H1 (cell line): Measurements from ENCODE around the gene CSAG2. TPM values are rescaled to one million over a fixed set of nuclear protein-coding genes. Genes with fewer than 3 reads are reported as not detected.

Source experiments
- CTCF ChIA-PET: fragments of 300-600 bp; sonication (Branson Sonifier 250); formaldehyde crosslinking; loops from one replicate; lab custom pipeline; 2021; ENCODE audit not compliant: partially characterized antibody; lab: Charles Lee
- POLR2A ChIA-PET: fragments of 300-600 bp; sonication (Branson Sonifier 250); formaldehyde crosslinking; loops from one replicate; lab custom pipeline; 2021; ENCODE audit warnings: inconsistent platforms; ENCODE audit not compliant: partially characterized antibody; lab: Charles Lee
- DNase-seq, 2 experiments: peaks; one replicate each; pipeline versions ENCODE4 v3.0.0 to v3.0.0-alpha.2; 2010 to 2022; ENCODE audit warnings: low spot score in 2 of 2, low read depth in 1 of 2, mixed read lengths in 1 of 2
- FAIRE-seq: peaks from 2 replicates; lab custom pipeline; 2011; peaks lifted over from hg19 to GRCh38; lab: Jason Lieb, UNC
- H2AFZ ChIP-seq: 2 replicates; pipeline ENCODE4 v1.8.1; 2012; ENCODE audit warnings: low read length, inconsistent platforms
- H2AK5ac ChIP-seq: 2 replicates; pipeline ENCODE4 v1.6.1; 2013; ENCODE audit warnings: low read depth, low read length
- H2BK120ac ChIP-seq: replicated peaks from 2 replicates; pipeline ENCODE3; 2013; ENCODE audit warnings: low read depth, low read length, inconsistent platforms
- H2BK12ac ChIP-seq: 2 replicates; pipeline ENCODE4 v1.6.1; 2013; ENCODE audit warnings: low read depth, low read length
- H2BK15ac ChIP-seq: 2 replicates; pipeline ENCODE4 v1.6.1; 2013; ENCODE audit warnings: low read length
- H2BK20ac ChIP-seq: 2 replicates; pipeline ENCODE4 v1.6.1; 2013; ENCODE audit warnings: low read length
- H2BK5ac ChIP-seq: 2 replicates; pipeline ENCODE4 v1.6.1; 2013; ENCODE audit warnings: low read depth, low read length
- H3K14ac ChIP-seq: 2 replicates; pipeline ENCODE4 v1.6.1; 2013; ENCODE audit warnings: inconsistent platforms; ENCODE audit not compliant: insufficient read length
- H3K18ac ChIP-seq: 2 replicates; pipeline ENCODE4 v1.6.1; 2013; ENCODE audit warnings: low read length; ENCODE audit errors: extremely low read depth
- H3K23ac ChIP-seq: 2 replicates; pipeline ENCODE4 v1.6.1; 2013; ENCODE audit warnings: inconsistent platforms; ENCODE audit not compliant: insufficient read length
- H3K23me2 ChIP-seq: 2 replicates; pipeline ENCODE4 v1.6.1; 2013; ENCODE audit warnings: low read depth, low read length
- H3K27ac ChIP-seq: 2 replicates; pipeline ENCODE4 v1.6.1; 2011; ENCODE audit warnings: low read depth, low read length, inconsistent platforms
- H3K27me3 ChIP-seq, 4 experiments: replicated peaks in 1 of 4; 1 replicate in 1 of 4; 2 replicates in 3 of 4; pipeline versions ENCODE4 v1.6.1 to v1.8.1; 2011 to 2013; ENCODE audit warnings: low read length in 3 of 4, mild to moderate bottlenecking in 3 of 4, inconsistent platforms in 2 of 4, mixed read lengths in 2 of 4, moderate library complexity in 1 of 4; ENCODE audit not compliant: control insufficient read depth in 3 of 4, insufficient read depth in 3 of 4; ENCODE audit errors: extremely low read depth in 1 of 4
- H3K36me3 ChIP-seq, 4 experiments: 2 replicates each; pipeline versions ENCODE4 v1.6.1 to v1.8.1; 2011 to 2013; ENCODE audit warnings: mild to moderate bottlenecking in 4 of 4, low read length in 3 of 4, moderate library complexity in 2 of 4, control low read depth in 1 of 4, inconsistent platforms in 1 of 4; ENCODE audit not compliant: insufficient read depth in 4 of 4, control insufficient read depth in 2 of 4
- H3K4ac ChIP-seq: replicated peaks from 2 replicates; pipeline ENCODE3; 2013; ENCODE audit warnings: low read length, low read depth, mixed read lengths, inconsistent platforms; ENCODE audit not compliant: insufficient read length
- H3K4me1 ChIP-seq, 4 experiments: replicated peaks in 1 of 4; 1 replicate in 1 of 4; 2 replicates in 3 of 4; pipeline versions ENCODE4 v1.6.1 to v1.8.1; 2011 to 2013; ENCODE audit warnings: low read length in 3 of 4, inconsistent platforms in 2 of 4, mixed read lengths in 1 of 4; ENCODE audit not compliant: insufficient read depth in 4 of 4, control insufficient read depth in 3 of 4
- H3K4me2 ChIP-seq, 2 experiments: 2 replicates each; pipeline versions ENCODE4 v1.6.1 to v1.8.1; 2011 to 2013; ENCODE audit warnings: low read depth in 2 of 2, low read length in 2 of 2, control low read depth in 1 of 2, inconsistent platforms in 1 of 2, mild to moderate bottlenecking in 1 of 2; ENCODE audit not compliant: insufficient read depth in 1 of 2
- H3K4me3 ChIP-seq, 4 experiments: fragments of 200-600, 300-600 bp in 1 of 4; sonication (generic), shearing (Covaris generic), sonication (Bioruptor Twin) in 1 of 4; 2 replicates each; pipeline versions ENCODE4 v1.5.1 to v1.8.1; 2011 to 2016; ENCODE audit warnings: low read length in 4 of 4, low read depth in 3 of 4, control low read depth in 2 of 4, inconsistent platforms in 2 of 4, mild to moderate bottlenecking in 2 of 4, mixed read lengths in 1 of 4, moderate library complexity in 1 of 4; ENCODE audit not compliant: insufficient read depth in 2 of 4; ENCODE audit errors: extremely low read depth in 1 of 4
- H3K56ac ChIP-seq: replicated peaks from 2 replicates; pipeline ENCODE3; 2013; ENCODE audit warnings: low read depth, mild to moderate bottlenecking, mixed read lengths, low read length, inconsistent platforms; ENCODE audit not compliant: insufficient read length
- H3K79me1 ChIP-seq: 2 replicates; pipeline ENCODE4 v1.6.1; 2013; ENCODE audit warnings: low read depth, low read length, control low read depth
- H3K79me2 ChIP-seq, 2 experiments: 2 replicates each; pipeline versions ENCODE4 v1.6.1 to v1.8.1; 2012 to 2013; ENCODE audit warnings: low read length in 2 of 2, mild to moderate bottlenecking in 2 of 2, inconsistent platforms in 1 of 2; ENCODE audit not compliant: insufficient read depth in 2 of 2, control insufficient read depth in 1 of 2
- H3K9ac ChIP-seq, 4 experiments: replicated peaks in 1 of 4; 1 replicate in 1 of 4; 2 replicates in 3 of 4; pipeline versions ENCODE4 v1.6.1 to v1.8.1; 2011 to 2013; ENCODE audit warnings: low read depth in 3 of 4, low read length in 3 of 4, control low read depth in 2 of 4, mild to moderate bottlenecking in 2 of 4, moderate library complexity in 2 of 4, inconsistent platforms in 1 of 4; ENCODE audit errors: extremely low read depth in 1 of 4
- H3K9me3 ChIP-seq, 2 experiments: 2 replicates each; pipeline versions ENCODE4 v1.6.1 to v1.8.1; 2012 to 2013; ENCODE audit warnings: mild to moderate bottlenecking in 2 of 2, moderate library complexity in 2 of 2, control low read depth in 1 of 2, inconsistent platforms in 1 of 2, low read depth in 1 of 2, low read length in 1 of 2, mixed read lengths in 1 of 2; ENCODE audit not compliant: insufficient read depth in 2 of 2
- H4K20me1 ChIP-seq, 2 experiments: replicated peaks in 1 of 2; 2 replicates each; pipeline versions ENCODE3 to v1.8.1; 2011 to 2013; ENCODE audit warnings: inconsistent platforms in 2 of 2, low read length in 2 of 2, mild to moderate bottlenecking in 1 of 2; ENCODE audit not compliant: insufficient read depth in 2 of 2, control insufficient read depth in 1 of 2
- H4K5ac ChIP-seq: 2 replicates; pipeline ENCODE4 v1.6.1; 2013; ENCODE audit warnings: low read length, low read depth, mixed read lengths, inconsistent platforms; ENCODE audit not compliant: insufficient read length
- H4K8ac ChIP-seq: 2 replicates; pipeline ENCODE4 v1.8.0; 2013; ENCODE audit warnings: mild to moderate bottlenecking, moderate library complexity, low read length, inconsistent platforms; ENCODE audit not compliant: insufficient read depth; ENCODE audit errors: extremely low read depth
- H4K91ac ChIP-seq: replicated peaks from 2 replicates; pipeline ENCODE3; 2013; ENCODE audit warnings: low read length, mixed read lengths, inconsistent platforms; ENCODE audit not compliant: insufficient read length
- EGR1 ChIP-seq: IDR thresholded peaks from 2 replicates; pipeline ENCODE4 v1.6.1; 2011; ENCODE audit warnings: low read depth, low read length, borderline replicate concordance
- JUN ChIP-seq: IDR thresholded peaks from 2 replicates; pipeline ENCODE4 v1.6.1; 2011; ENCODE audit warnings: low read depth, mild to moderate bottlenecking, improper control_type of control experiment, low read length
- POLR2A ChIP-seq, 2 experiments: IDR thresholded peaks; 1 replicate in 1 of 2; 2 replicates in 1 of 2; pipeline ENCODE4 v1.6.1; 2011; ENCODE audit warnings: low read depth in 2 of 2, low read length in 2 of 2, mild to moderate bottlenecking in 2 of 2; ENCODE audit errors: control extremely low read depth in 1 of 2
- RAD21 ChIP-seq, 2 experiments: IDR thresholded peaks in 1 of 2; conservative IDR thresholded peaks in 1 of 2; 2 replicates each; pipeline ENCODE4 v1.6.1; 2011; ENCODE audit warnings: low read depth in 2 of 2, low read length in 2 of 2, improper control_type of control experiment in 1 of 2, inconsistent platforms in 1 of 2, mild to moderate bottlenecking in 1 of 2, moderate library complexity in 1 of 2
- RBBP5 ChIP-seq: IDR thresholded peaks from 2 replicates; pipeline ENCODE4 v1.7.1; 2012; ENCODE audit warnings: low read depth, mild to moderate bottlenecking, inconsistent platforms, low read length, moderate library complexity, borderline replicate concordance
- WGBS, 2 experiments: shearing (Covaris generic) in 1 of 2; methylation state at CpG; one replicate each; pipeline versions ENCODE4 v1.1.6 to v1.1.7; 2013 to 2015; ENCODE audit warnings: low lambda C conversion rate in 2 of 2, mixed read lengths in 2 of 2, inconsistent platforms in 1 of 2, low coverage in 1 of 2, missing lambda C conversion rate in 1 of 2; ENCODE audit not compliant: insufficient replicate concordance in 2 of 2, insufficient coverage in 1 of 2, insufficient read length in 1 of 2; ENCODE audit errors: extremely low coverage in 1 of 2, missing lambda C conversion rate in 1 of 2; 5-methylcytosine and 5-hydroxymethylcytosine counted together
- polyA plus RNA-seq, 7 experiments: library from polyadenylated mRNA; depleted of rRNA in 3 of 7; stranded (reverse) in 5 of 7; unstranded in 2 of 7; fragments of >200 nt in 5 of 7; fragments of 200-250 nt in 2 of 7; gene quantifications; 1 replicate in 5 of 7; 2 replicates in 1 of 7; 4 replicates in 1 of 7; pipeline versions ENCODE4 v1.2.1 to v1.2.3, GENCODE V29; 2011 to 2013; ENCODE audit warnings: missing spikeins in 2 of 7, mixed read lengths in 2 of 7
- total RNA-seq: library from RNA; stranded (reverse); fragmentation: NEBNext Ultra II Directional; extraction: Animal tissue kit (Norgen Biotek cat#: 25700); gene quantifications from 2 replicates; pipeline ENCODE4 v1.2.1, GENCODE V29; 2021
- TF ChIP-seq, protein P1 (sequence below): IDR thresholded peaks from 2 replicates; pipeline ENCODE4 v1.6.1; 2011; ENCODE audit warnings: low read length, improper control_type of control experiment
- TF ChIP-seq, protein P2 (sequence below), 3 experiments: IDR thresholded peaks; 1 replicate in 2 of 3; 2 replicates in 1 of 3; pipeline versions ENCODE4 v1.5.1 to v1.6.1; 2011; ENCODE audit warnings: low read length in 3 of 3, mild to moderate bottlenecking in 3 of 3, inconsistent platforms in 2 of 3, low read depth in 1 of 3, moderate library complexity in 1 of 3; ENCODE audit not compliant: insufficient read depth in 1 of 3; ENCODE audit errors: control extremely low read depth in 1 of 3

CSAG2 gene
- total and polyA plus RNA-seq, 2 of the 8 experiments (the other 6 are each of a cell fraction or from before 2014, with no cell fraction given), result 0.39 TPM; not detected in 1

DNA sequence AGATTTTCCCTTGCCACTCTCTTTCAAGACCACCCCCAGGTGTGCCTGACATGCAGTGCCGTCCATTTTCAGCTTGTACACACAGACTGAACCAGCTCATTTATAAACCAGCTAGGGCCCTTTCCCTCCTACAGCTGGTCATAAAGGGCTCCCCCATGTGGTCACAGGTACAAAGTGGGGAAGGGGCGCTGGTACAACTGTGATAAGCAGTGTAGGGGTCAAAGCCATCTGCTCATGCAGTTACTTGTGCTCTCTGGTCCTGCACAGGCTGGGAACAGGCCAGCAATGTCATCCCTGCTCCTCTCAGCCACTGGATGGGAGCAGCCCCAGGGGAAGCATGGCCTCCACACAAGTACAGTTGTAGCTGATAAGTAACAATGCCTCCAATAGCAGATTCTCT lies 50.8 kb downstream of the CSAG2 start:
- H3K4ac ChIP-seq, result no peak overlapping the region
- H3K9ac ChIP-seq, result no peak overlapping the region
- CTCF ChIA-PET, result interaction anchor here (0.7 to 8.3 kb wide), 11 partner anchors 8 to 907 kb away, joined by 3 to 58 read pairs (median 3); no protein-coding TSS in a partner anchor
- H3K23me2 ChIP-seq, result no peaks in the 10 kb centered on the region
- H2BK120ac ChIP-seq, result no peak overlapping the region
- H3K36me3 ChIP-seq, result no peaks in the 10 kb centered on the region
- H3K4me3 ChIP-seq, result no peak overlapping the region
- peak in 1 of 2 experiments; percentile 48 for DNase-seq
- peaks cover 0 to 1% of the 10 kb centered on the region in 2 experiments for H4K20me1 ChIP-seq
- H2BK20ac ChIP-seq, result no peak overlapping the region
- H3K79me2 ChIP-seq, result no peaks in the 10 kb centered on the region
- H2AFZ ChIP-seq, result no peak overlapping the region
- TF ChIP-seq RAD21 (IDR thresholded peaks at IDR 0.05 in 1 of 2, conservative IDR thresholded peaks at IDR 0.05 in 1 of 2; ENCODE audit: low read depth in 2 of 2, low read length in 2 of 2) (peak; percentile 37 to 53; a peak in 3 of 4 replicates), JUN (no peak), POLR2A (IDR thresholded peaks at IDR 0.05; ENCODE audit: control extremely low read depth in 1 of 2, low read depth in 2 of 2, low read length in 2 of 2) (no peak), EGR1 (no peak), RBBP5 (no peak)
- TF ChIP-seq, protein P1, sequence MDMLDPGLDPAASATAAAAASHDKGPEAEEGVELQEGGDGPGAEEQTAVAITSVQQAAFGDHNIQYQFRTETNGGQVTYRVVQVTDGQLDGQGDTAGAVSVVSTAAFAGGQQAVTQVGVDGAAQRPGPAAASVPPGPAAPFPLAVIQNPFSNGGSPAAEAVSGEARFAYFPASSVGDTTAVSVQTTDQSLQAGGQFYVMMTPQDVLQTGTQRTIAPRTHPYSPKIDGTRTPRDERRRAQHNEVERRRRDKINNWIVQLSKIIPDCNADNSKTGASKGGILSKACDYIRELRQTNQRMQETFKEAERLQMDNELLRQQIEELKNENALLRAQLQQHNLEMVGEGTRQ, result no peak
- TF ChIP-seq, protein P2, sequence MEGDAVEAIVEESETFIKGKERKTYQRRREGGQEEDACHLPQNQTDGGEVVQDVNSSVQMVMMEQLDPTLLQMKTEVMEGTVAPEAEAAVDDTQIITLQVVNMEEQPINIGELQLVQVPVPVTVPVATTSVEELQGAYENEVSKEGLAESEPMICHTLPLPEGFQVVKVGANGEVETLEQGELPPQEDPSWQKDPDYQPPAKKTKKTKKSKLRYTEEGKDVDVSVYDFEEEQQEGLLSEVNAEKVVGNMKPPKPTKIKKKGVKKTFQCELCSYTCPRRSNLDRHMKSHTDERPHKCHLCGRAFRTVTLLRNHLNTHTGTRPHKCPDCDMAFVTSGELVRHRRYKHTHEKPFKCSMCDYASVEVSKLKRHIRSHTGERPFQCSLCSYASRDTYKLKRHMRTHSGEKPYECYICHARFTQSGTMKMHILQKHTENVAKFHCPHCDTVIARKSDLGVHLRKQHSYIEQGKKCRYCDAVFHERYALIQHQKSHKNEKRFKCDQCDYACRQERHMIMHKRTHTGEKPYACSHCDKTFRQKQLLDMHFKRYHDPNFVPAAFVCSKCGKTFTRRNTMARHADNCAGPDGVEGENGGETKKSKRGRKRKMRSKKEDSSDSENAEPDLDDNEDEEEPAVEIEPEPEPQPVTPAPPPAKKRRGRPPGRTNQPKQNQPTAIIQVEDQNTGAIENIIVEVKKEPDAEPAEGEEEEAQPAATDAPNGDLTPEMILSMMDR (IDR thresholded peaks at IDR 0.05; ENCODE audit: control extremely low read depth in 1 of 3, insufficient read depth in 1 of 3, low read depth in 1 of 3, low read length in 3 of 3), result peak; percentile 38 to 60 (median 59)
- TF ChIP-seq, all 59 proteins: peak for 2
- H3K4me1 ChIP-seq, result no peaks in the 10 kb centered on the region
- H3K56ac ChIP-seq, result no peak overlapping the region
- H4K5ac ChIP-seq, result no peak overlapping the region
- H2BK5ac ChIP-seq, result no peak overlapping the region
- no peaks in the 10 kb centered on the region for H3K9me3 ChIP-seq
- H3K14ac ChIP-seq, result no peak overlapping the region
- H3K79me1 ChIP-seq, result no peaks in the 10 kb centered on the region
- no peak overlapping the region for H3K23ac ChIP-seq
- no peaks in the 10 kb centered on the region for H3K27me3 ChIP-seq
- no peak overlapping the region for H2BK12ac ChIP-seq
- POLR2A ChIA-PET, result interaction anchor here (0.6 kb wide), 1 partner anchor 1010 kb away, joined by 3 read pairs; no protein-coding TSS in a partner anchor
- FAIRE-seq, result no peak
- H3K4me2 ChIP-seq, result no peak overlapping the region
- 44% methylated on average over 1 of the region's 2 CpGs; no CpG with 5 or more reads in 1 of the 2 experiments for WGBS, 2 experiments
- H4K91ac ChIP-seq, result no peak overlapping the region
- no peak overlapping the region for H3K18ac ChIP-seq
- H2AK5ac ChIP-seq, result no peak overlapping the region
- H4K8ac ChIP-seq, result no peak overlapping the region
- H2BK15ac ChIP-seq, result no peak overlapping the region
- no peak overlapping the region for H3K27ac ChIP-seq
